Measurements from ENCODE around the gene B4GALT6. TPM values are rescaled to one million over a fixed set of nuclear protein-coding genes. Genes with fewer than 3 reads are reported as not detected.

The B4GALT6 gene
- total RNA-seq, 2 experiments from 2014 or later: 1.7 to 2.4 TPM

GRCh38 chr18:31657823-31658669, 26.3 kb downstream of the B4GALT6 start:
- DNase-seq (peak; percentile 45), ATAC-seq (peak; percentile 71)
- no peaks in the 10 kb centered on the region for H3K36me3 Mint-ChIP-seq (ENCODE audit: low read depth)
- H3K4me1 Mint-ChIP-seq (ENCODE audit: low read depth): peaks cover 19% of the 10 kb centered on the region
- ChIA-PET CTCF (no interaction called here), POLR2A (interaction anchor here (0.6 to 1.4 kb wide), 5 partner anchors 12 to 361 kb away, joined by 3 to 4 read pairs (median 3); no protein-coding TSS in a partner anchor)
- H3K4me3 Mint-ChIP-seq: no peak overlapping the region
- H3K27me3 Mint-ChIP-seq: peaks cover 5% of the 10 kb centered on the region
- no peak for TF ChIP-seq CTCF (IDR thresholded peaks at IDR 0.05)
- H3K27ac Mint-ChIP-seq: peak overlapping the region; percentile 16
- no peaks in the 10 kb centered on the region for H3K9me3 Mint-ChIP-seq
- intact Hi-C loops (cut with micrococcal nuclease): no loop called here

GRCh38 chr18:31656754-31657153, 27.6 kb downstream of the B4GALT6 start:
- ChIA-PET POLR2A (no interaction called here), CTCF (no interaction called here)
- H3K27ac Mint-ChIP-seq: no peak overlapping the region
- peaks cover 19% of the 10 kb centered on the region for H3K4me1 Mint-ChIP-seq (ENCODE audit: low read depth)
- no peaks in the 10 kb centered on the region for H3K36me3 Mint-ChIP-seq (ENCODE audit: low read depth)
- ATAC-seq (no peak), DNase-seq (no peak)
- TF ChIP-seq CTCF (IDR thresholded peaks at IDR 0.05): no peak
- no peaks in the 10 kb centered on the region for H3K9me3 Mint-ChIP-seq
- intact Hi-C loops (cut with micrococcal nuclease): no loop called here
- peaks cover 17% of the 10 kb centered on the region for H3K27me3 Mint-ChIP-seq
- H3K4me3 Mint-ChIP-seq: no peak overlapping the region

GRCh38 chr18:31655354-31655753, 29.0 kb downstream of the B4GALT6 start:
- no peaks in the 10 kb centered on the region for H3K36me3 Mint-ChIP-seq (ENCODE audit: low read depth)
- intact Hi-C loops (cut with micrococcal nuclease): no loop called here
- H3K4me3 Mint-ChIP-seq: no peak overlapping the region
- no peak overlapping the region for H3K27ac Mint-ChIP-seq
- TF ChIP-seq CTCF (IDR thresholded peaks at IDR 0.05): no peak
- DNase-seq (no peak), ATAC-seq (no peak)
- ChIA-PET POLR2A (no interaction called here), CTCF (no interaction called here)
- H3K9me3 Mint-ChIP-seq: no peaks in the 10 kb centered on the region
- H3K4me1 Mint-ChIP-seq (ENCODE audit: low read depth): peaks cover 20% of the 10 kb centered on the region
- H3K27me3 Mint-ChIP-seq: peaks cover 23% of the 10 kb centered on the region

- H3K4me3 Mint-ChIP-seq: no peak overlapping the region
- CTCF ChIA-PET: no interaction called here
- H3K9me3 Mint-ChIP-seq: no peaks in the 10 kb centered on the region
- TF ChIP-seq CTCF (IDR thresholded peaks at IDR 0.05): no peak
- intact Hi-C loops (cut with micrococcal nuclease): no loop called here
- no peak overlapping the region for H3K27ac Mint-ChIP-seq
- H3K4me1 Mint-ChIP-seq (ENCODE audit: low read depth): peaks cover 8% of the 10 kb centered on the region
- POLR2A ChIA-PET: no interaction called here
- no peak for ATAC-seq
- no peak for DNase-seq
- no peaks in the 10 kb centered on the region for H3K36me3 Mint-ChIP-seq (ENCODE audit: low read depth)
- H3K27me3 Mint-ChIP-seq: peaks cover 25% of the 10 kb centered on the region
Measured at GRCh38 chr18:31652877-31653276, 31.5 kb downstream of the B4GALT6 start.

- CTCF ChIA-PET: no interaction called here
- POLR2A ChIA-PET: no interaction called here
- Mint-ChIP-seq H3K9me3 (no peaks in the 10 kb centered on the region), H3K4me1 (ENCODE audit: low read depth) (peaks cover 9% of the 10 kb centered on the region), H3K4me3 (no peak overlapping the region), H3K36me3 (ENCODE audit: low read depth) (no peaks in the 10 kb centered on the region), H3K27ac (no peak overlapping the region), H3K27me3 (peaks cover 29% of the 10 kb centered on the region)
- ATAC-seq: no peak
- no peak for TF ChIP-seq CTCF (IDR thresholded peaks at IDR 0.05)
- intact Hi-C loops (cut with micrococcal nuclease): no loop called here
- no peak for DNase-seq
Measured at GRCh38 chr18:31652357-31652756, 32.0 kb downstream of the B4GALT6 start.
